Activated T-cell treated with anti-CD3 and anti-CD28 coated beads for 1 hour (primary cell): ENCODE data around the gene AFDN.
"Not testable (repeated sequence)": the region's sequence is repeated elsewhere in the genome, so short reads cannot be mapped to it uniquely, and the experiment has no call there.

ENCODE experiments used
- DNase-seq: peaks from one replicate; pipeline ENCODE4 v3.0.0-alpha.2; 2020; ENCODE audit warnings: low read depth

Gene AFDN

DNA sequence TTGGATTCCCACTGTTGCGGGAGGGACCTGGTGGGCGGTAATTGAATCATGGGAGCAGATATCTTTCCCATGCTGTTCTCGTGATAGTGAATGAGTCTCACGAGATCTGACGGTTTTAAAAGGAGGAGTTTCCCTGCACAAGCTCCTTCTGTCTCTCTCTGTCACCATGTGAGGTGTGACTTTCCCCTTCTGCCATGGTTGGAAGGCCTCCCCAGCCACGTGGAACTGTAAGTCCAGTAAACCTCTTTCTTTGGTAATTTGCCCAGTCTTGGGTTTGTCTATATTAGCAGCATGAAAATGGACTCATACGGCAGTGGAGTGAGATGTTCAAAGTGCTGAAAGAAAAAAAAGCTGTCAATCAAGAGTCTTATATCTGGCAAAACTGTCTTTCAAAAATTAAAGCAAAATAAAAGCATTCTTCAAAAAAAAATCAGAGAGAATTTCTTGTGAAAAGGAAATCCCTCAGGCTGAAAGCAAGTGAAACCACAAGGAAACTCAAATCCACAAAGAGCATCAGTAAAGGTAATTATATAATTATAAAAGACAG lies 155.3 kb downstream of the AFDN start:
- DNase-seq, result no peak

DNA sequence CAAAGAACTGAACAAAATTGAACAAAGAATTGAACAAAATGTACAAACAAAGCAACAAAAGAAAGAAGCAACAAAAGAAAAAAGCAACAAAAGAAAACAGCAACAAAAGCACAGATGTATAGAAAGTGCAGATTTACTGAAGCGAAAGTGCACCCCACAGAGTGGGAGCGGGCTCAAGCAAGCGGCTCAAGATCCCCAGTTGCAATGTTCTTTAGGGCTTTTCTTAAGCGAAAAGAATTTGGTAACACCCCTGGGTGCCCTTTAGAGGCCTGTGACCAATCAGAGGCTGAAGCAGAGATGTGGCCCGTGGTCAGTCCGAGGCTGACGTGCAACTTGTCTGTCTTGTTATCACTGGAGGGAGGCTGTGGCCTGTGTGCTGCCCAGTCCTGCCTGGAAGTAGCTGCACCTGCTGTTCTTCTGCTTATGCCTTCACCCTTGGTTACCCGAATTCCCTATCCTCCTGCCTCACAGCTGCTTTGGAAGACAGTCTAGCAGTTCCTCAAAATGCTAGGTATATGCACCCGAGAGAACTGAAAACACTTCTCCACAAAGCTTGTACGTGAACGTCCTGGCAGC lies 157.5 kb downstream of the AFDN start:
- no peak for DNase-seq

DNA sequence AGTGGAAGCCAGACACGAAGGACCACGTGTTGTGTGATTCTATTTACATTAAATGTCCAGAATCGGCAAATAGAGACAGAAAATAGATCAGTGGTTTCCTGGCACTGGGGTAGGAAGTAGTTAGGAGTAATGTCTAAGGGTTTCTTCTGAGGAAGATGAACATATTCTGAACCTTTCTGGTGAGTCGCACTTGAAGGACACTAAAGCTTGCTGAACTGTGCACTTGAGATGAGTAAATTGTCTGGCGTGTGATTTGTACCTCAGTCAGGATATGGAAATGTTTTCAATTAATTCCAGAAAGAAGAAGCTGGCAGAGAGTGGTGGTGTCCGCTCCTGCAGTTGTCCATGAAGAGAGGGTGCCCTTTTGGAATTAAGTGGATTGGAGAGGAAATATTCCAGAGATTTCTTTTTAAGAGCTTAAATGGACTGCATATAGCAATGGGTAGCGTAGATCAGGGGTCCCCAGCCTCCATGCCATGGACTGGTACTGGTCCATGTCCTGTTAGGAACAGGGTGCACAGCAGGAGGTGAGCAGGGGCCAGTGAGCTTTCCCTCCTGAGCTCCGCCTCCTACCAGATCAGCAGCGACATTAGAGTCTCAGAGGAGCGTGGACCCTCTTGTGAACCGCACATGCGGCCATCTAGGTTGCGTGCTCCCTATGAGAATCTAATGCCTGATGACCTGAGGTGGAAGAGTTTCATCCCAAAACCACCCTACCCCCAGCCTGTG lies 158.3 kb downstream of the AFDN start:
- no peak for DNase-seq

DNA sequence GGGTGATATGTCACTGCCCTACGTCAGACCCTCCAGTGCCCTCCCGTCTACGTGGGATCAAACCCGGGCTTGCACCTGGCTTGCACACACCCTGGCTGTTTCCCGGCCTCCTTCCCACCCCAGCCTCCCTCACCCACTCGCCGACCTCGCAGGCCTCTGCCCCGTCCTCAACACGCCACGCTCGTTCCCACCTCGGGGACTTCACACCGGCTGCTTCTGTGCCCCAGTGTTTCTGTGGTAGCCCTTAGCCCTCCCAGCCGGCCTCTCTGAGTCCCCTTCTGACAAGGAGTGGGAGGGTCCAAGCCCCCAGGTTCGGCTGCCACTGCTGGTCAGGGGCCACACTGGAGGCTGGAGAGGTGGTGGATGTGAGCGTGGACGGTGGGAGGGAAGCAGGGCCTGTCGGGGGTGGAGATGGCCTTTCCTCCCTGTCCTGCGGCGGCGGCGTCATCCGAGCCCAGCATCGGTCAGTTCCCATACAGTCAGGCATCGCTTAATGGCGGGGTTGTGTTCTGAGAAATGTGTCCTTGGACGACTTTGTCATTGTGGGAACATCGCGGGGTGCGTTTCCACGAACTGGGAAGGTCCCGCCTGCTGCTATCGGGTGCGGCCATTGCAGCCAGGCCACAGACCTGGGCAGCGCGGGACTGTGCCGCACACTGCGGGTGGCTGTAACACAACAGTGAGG lies 159.3 kb downstream of the AFDN start:
- no peak for DNase-seq

DNA sequence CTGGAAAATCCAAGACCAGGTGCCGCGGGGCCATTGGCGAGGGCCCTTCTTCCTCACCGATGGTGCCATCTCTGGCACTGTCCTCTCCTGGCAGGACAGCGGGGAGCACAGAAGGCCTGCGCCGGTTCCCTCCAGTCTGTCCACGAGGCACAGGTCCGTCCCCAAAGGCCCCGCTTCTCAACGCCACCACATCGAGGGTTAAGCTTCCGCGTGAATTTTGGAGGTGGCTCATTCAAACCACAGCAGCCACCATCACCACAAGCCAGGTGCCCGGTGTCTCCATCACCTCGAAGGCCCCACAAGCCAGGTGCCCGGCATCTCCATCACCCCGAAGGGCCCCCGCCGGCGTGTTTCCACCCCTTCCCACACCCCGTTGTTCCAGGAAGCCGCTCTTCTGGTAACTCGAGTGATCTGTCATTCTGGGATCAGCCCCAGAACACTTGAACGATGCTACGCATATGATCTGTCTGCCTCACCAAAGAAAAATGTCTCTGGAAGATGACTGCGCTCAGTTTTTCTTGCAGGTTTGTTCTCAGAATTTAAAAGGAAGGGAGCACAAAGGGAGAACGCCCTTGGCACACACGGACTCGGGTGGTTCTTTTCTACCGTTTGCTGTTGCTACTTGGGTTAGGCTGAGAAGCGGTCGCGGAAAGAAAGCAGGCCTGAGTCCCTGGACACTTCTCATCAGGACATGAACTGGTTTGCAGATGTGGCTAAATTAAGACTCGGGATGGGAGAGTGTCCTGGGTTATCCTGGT lies 160.9 kb downstream of the AFDN start:
- no peak for DNase-seq

DNA sequence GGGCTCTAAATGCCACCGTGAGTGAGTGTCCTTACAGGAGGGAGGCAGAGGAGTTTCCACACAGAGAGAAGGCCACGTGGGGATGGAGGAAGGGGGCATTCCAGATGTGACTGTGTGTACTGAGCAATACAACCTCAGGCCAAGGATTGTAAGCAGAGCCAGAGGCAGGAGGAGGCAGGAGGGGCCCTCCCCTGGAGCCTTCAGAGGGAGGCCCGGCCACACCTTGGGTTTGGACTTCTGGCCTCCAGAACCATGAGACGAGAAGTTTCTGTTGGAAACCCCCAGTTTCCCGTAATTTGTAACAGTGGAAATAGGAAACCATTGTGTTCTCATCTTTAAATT lies 161.4 kb downstream of the AFDN start:
- DNase-seq, result no peak

DNA sequence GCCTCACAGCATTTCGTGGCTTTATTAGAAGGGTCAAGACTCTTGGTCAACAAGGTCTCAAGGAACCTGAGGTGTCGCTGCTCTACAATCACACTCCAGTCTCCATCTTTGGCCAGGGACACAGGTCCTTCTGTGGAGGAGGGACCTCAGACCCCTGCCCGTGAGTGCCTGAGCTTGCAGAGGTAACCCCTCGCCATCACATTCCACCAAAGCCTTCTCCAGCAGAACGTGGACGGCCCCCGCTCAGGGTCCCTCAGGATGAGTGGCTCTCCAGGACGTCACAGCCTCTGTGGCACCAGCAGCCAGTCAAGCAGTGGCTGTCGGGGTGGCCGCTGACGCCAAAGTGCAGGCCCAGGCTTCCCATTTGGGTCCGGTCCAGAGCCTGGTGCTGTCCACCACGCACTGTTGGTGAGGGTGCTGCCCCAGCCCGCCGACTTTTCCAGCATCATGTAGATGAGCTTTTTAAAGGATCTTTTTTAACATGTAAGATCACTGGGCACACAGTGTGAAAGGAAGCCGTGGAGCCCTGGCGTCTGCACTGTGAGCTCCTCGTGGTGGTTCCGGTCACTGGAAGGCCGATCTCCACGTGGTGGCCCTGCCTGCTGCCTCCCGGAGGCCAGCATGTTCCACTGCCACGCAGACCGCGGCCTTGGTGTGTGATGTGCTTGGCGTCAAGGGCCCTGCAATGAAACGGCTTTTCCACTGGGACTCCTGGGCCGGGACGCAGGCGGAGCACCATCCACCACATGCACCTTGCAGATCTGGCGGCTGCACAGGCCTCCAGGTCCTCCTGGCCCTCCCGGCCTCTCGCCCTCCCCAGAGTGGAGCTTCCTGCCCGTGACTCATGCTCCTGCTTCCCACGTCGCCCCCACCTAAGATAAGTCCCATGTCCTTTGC lies 162.5 kb downstream of the AFDN start:
- DNase-seq, result no peak

DNA sequence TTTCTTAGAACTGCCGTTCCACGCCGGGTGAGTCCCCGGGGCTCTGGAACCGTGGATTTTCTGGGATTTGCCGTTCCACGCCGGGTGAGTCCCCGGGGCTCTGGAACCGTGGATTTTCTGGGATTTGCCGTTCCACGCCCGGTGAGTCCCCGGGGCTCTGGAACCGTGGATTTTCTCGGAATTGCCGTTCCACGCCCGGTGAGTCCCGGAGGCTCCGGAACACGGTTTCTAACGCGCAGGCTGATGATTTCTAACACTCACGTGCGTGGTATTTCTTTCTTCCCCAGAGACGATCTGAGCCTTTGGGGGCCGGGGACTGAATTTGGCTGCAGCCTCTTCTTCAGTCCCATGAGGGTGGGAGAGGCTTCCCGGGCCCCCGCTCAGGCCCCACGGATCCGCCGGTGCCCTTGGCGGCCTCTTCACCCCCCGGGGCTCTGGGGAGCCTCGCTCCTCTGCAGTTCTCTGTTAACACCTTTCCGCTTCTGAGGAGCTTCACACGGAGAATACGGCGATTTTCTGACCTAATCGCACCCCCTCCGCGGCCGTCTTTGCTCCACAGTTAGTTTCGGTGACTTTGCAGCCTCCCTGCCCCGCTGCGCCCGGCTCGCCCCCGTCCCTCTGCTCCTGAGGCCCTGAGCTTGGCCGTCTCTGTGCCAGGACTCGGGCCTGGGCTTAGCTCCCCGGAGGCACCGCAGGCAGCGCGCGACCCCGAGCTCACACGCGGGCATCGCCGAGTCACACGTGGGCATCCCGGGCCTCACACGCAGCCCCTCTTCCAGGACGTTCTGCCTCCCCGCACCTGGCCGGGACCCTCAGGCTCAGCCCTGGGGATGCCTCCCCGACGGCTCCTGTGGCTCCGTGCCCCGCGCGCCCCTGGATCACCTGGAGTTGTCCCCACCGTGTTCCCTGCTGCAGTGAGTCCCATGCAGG lies 163.6 kb downstream of the AFDN start:
- DNase-seq, result no peak

DNA sequence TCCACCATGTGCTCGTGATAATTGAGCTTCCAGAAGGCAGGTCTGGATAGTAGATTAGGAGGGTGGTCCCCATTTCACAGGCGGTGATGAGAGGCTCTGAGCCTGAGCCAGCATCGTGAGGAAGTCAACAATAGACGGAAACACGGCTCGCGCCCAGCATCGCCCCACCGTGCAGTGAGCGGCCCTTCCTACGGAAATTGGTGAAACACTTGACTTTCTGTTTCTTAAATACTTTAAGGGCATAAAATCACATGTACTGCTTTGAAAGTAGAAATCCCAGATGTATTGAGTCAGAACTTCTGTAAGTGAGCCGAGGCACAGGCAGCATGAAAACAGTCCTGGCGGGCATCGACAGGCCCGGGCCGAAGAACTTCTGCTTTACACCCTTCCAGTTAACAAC lies 166.5 kb downstream of the AFDN start:
- DNase-seq, result no peak

DNA sequence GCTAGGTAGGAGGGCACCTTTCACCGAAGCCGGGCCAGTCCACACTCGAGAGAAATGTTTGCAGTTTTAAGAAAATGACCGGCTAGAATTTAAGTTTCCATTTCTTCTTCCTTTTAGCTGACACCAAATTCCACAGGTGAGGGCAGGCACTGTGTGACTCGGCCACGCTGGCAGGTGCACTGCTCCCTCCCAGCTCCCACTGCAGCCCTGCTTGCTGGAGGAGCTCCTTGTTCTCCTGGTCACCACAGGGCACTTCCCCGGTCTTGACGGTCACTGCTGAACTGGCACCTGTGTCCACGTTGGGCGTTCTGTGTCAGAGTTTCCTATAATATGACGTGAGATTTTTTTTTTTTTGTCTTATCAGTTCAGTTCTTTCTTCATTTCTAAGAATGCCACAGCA lies 167.1 kb downstream of the AFDN start:
- no peak for DNase-seq

DNA sequence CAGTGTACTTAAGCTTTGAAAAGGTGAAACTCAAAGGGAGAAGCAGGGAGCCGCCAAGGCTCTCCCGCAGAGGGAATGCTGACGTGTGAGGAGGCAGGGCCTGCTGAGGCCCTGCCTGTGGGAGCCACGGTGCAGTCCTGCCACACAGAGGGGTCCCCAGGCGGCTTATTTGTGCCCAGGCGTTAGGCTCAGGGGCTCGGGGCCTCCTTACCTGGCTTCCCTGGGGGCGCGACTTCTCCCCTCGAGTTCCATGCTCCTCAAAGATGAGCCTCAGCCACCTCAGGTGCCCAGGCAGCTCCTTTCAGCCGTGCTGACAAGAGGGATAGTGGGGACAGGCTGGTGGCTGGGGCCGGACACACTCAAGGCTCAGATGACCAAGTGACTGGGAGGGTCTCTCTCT lies 168.6 kb downstream of the AFDN start:
- no peak for DNase-seq

DNA sequence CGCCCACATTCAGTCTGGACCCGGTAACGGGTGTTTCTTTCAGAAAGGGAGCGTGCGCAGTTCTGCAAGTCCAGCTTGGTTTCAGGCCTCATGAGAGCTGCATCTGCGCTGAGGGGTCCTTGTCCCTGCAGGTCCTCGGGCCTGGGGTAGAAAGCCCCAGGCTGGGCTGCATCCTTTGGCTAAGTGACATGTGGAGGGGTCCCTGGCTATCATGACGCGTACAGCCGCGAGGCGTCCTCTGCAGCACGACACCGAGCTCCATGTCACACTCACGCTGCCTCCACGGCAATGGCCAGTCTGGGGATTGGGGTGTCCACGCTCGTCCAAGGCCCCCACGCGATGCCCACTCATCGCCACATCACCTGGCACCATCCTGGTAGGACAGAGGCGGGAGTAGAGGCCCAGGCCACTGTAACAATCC lies 169.0 kb downstream of the AFDN start:
- DNase-seq, result no peak

DNA sequence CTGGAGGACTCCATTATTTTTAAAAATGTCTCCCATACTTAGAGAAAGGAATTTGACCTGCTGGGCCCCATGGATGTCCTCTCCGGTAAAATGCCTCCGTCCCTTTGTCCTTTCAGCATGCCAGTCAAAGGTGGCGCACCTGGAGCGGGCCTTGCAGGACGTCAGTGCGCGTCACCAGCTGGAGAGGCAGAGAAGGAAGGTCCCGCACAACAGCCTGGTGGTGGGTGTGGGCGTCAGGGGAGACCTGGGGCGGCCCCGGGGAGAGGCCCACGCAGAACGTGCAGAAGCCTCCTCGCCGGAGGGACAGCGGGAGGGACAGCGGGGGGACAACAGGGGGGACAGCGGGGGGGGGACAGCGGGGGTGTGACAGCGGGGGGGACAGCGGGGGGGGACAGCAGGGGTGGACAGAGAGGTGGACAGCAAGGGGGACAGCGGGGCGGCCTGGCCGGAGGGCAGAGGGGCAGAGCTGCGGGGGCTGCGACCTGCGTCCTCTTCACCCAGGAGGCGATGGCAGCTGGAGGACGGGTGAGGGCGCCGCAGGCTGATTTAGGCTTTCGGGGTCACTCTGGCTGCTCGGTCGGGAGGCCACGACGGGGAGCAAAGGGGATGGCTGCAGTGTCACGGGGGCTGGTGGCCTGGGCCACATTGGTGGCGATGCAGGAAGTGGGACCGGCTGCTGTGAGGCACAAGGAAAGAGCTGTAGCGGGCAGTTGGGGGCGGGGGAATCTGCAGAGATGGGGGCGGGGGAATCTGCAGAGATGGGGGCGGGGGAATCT lies 169.9 kb downstream of the AFDN start:
- DNase-seq, result no peak

DNA sequence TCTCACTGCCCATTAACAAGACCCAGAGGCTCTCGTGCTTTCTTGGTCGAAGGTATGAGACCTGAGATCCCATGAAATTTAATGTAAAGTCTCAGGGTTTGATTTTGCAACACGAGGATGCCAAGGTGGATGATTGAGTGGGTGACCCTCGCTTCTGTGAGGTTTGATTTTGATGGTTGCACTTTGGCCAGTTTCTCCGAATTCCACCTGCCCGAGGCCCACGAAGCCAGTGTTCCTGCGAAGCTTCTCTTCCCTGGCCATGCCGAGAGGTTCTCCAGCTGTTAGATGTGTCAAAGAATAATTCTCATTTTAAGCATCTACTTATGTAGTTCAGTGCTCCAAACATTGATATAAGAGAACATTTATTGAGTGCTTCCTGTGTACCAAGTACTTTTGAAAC lies 170.9 kb downstream of the AFDN start, which contains the start of gene KIF25:
TSS of gene KIF25 (plus strand) at position 30 of the 400 bp plus-strand sequence. CDS start 31,915 bp downstream, outside the sequence.
- DNase-seq, result no peak

DNA sequence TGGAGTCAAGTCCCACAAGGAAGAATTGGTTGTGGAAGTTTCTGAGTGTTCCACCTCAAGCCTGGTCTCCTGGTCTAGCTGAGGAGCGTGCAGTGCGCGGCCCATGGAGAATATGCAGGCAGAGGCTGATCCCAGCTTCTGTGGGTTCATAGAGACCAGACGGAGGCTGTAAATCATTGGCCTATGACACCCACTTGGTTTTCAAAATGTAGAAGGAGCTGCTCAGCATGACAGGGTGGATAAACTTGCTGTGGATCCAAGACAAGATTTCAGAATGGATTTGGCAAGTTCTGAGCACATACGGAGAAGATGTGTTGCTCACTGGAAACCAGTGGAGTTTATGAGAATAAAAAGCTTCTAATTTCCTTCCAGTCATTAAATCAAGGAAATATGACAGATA lies 171.5 kb downstream of the AFDN start:
- no peak for DNase-seq

DNA sequence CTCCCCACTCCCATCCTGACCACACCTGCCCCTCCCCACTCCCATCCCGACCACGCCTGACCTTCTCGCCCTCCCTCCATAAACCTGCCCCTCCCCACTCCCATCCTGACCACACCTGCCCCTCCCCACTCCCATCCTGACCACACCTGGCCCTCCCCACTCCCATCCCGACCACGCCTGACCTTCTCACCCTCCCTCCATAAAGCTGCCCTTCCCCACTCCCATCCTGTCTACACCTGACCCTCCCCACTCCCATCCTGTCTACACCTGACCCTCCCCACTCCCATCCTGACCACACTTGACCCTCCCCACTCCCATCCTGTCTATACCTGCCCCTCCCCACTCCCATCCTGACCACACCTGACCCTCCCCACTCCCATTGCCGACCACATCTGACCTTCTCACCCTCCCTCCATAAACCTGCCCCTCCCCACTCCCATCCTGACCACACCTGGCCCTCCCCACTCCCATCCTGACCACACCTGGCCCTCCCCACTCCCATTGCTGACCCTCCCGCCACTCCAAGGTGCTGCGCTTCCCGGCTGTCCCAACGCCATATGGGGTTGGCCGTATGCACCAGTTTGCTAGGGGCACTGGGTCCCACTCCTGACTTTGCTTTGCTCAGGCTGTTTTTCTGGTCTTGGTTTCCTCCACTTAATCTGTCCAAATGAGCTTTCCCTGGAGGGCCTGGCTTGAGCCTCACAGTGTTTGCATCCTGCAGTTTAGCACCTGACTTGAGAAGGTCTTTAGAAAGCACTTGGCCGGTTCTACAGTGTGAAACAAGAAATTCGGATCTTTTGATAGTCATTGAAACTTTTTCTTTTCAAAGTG lies 173.7 kb downstream of the AFDN start:
- DNase-seq, result no peak

DNA sequence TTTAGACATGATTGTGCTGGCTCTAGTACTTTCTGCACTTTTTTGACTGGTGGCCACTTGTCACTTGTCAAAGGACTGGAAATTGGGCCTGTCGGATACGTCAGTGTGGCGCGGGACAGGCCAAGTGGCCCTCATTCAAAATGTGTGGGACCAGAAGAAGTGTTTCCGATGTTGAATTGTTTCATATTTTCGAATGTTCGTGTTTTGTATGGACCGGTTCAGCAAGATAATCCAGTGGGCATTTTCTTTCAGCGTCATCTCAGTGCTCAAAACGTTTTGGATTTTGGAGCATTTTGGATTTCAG lies 174.3 kb downstream of the AFDN start:
- DNase-seq, result no peak

DNA sequence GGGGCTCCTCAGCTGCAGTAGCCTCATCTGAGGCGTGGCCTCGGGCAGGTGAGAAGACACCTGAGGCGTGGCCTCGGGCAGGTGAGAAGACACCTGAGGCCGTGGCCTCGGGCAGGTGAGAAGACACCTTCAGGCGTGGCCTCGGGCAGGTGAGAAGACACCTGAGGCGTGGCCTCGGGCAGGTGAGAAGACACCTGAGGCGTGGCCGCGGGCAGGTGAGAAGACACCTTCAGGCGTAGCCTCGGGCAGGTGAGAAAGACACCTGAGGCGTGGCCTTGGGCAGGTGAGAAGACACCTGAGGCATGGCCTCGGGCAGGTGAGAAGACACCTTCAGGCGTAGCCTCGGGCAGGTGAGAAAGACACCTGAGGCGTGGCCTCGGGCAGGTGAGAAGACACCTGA lies 174.8 kb downstream of the AFDN start:
- not testable (repeated sequence) for DNase-seq

DNA sequence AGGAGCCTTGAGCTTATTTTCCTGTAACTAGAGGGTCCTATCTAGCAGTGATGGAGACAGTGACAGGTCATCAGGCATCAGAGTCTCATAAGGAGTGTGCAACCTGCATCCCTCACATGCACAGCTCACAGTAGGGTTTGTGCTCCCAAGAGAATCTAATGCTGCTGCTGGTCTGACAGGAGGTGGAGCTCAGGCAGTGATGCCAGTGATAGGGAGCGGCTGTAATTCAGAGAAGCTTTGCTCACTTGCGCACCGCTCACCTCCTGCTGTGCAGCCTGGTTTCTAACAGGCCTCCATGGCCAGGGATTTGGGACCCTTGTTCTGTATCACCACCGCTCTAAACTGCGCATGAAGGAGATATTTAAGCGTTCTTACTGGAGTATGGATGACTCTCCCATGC lies 176.1 kb downstream of the AFDN start:
- no peak for DNase-seq
